DMS 273 (cell line): Measurements from ENCODE around the gene MN1.

Experiments
- DNase-seq: peaks from one replicate; lab custom pipeline; 2025; ENCODE audit not compliant: unreplicated experiment; lab: John Stamatoyannopoulos, UW

MN1 gene

DNA sequence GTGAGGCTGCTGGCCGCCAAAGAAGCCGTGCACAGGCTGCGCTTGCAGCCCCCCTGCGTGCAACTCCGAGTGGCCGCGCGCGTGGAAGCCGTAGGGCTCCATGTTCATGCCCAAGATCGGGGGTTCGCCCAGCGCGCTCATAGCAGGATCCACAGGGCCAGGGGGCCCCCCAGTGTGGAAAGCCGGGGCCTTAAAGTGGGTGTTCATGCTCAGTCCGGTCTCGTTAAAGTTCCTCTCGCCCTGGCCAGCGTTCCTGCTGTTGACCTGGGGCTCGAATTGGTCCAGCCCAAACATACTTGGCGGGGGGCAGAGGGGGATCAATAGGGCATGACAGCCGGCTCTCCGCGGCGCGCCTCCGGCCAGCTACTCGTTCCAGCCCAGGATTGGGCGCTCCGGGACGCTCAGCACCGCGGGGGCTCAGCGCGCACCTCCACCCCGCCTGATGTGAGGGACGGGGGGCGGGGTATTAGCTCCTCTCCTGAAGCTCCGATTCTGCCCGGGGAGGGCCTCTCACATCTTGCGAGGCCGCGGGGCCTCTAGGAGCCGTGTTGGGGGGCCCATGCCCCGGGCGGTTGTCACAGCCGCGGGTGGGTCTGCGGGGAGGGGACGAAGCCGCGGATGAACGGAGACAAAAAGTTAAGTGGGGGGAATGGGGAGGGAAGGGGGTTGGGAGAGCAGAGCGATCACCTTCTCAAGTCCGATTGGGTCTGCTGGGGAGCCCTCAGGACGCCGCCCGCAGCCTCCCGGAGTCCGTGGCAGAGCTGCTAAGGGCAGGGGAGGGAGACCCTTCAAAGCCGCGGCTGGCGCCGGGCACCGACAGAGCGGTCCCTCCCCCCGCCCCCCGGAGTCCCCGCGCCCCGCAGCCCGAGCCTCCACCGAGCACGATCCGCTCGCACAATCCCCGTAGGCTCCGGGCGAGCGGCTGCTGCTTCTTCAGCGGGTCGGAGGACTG lies 1.0 kb downstream of the MN1 start:
- peak; percentile 41 for DNase-seq

DNA sequence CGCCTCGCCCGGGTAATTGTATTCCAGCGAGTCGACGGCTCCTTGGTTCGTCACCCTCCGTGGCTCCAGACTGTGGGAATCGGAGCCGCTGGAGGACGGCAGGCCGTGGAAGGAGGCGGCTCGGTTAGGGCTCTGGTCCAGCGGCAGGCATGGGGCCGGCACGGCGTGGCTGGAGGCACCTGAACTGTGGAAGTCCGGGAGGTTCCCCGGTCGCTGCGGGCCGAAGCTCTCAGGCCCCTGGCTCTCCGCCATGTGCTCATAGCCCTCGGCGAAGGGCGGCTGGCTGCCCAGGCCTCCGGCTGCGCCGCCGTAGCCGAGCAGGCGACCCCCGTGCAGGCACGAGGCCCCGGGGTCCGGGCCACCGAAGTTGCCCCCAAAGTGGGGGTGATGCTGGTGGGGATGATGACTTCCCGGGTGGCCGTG lies 1.7 kb downstream of the MN1 start:
- DNase-seq: peak; percentile 44

DNA sequence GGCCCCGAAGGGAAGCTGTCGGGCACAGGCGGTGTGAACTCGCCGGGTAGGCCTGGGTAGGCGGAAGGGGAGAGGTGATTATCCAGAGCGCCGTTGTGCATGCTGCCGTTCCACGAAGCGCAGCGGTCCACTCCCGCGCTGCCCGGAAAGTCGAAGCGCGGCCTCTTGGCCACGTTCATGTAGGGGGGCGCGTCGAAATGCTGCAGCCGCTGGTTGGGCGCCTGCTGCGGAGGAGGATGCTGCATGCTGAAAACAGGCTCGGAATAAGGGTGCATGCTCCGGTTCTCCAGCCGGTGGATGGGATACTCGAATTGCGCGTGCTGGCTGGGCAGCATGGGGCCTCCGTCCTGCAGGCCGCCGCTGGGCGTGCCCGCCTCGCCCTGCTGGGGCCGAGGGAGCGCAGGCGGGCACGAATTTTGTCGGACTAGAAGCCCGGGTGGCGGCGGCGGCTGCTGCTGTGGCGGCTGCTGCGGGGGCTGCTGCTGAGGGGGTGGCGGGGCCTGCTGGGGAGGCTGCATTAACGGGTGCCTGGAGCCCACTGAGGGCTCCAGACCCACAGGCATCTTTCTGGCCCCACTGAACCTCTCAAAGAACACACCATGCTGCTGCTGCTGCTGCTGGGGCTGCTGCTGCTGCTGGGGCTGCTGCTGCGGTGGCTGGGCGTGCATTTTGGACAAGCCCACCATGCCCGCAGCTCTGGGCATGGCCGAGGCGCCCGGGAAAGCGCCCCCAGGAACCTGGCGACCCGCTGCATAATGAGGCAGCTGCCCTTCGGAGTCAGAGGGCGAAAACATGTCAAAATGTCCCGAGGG lies 2.3 kb downstream of the MN1 start:
- DNase-seq: no peak

DNA sequence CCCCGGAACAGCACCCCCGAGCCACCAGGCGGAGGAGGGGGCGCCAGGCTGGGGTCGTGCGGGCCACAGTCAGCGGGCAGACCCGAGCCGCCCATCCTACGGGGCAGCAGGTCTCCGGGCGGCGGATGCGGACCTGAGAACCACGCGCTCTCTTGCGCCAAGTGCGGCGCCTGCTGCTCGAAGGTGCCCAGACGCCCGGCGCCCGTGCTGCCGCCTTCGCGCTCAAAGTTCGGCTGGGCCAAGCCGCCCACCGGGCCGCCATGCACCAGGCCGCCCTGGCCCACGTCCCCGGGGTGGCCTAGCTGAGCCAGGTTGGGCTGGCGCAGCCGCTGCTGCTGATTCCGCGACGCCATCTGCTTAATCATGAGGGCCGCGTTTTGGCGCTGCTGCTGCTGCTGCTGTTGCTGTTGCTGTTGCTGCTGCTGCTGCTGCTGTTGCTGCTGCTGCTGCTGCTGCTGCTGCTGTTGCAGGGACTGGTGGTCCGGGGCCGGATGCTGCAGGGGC lies 3.0 kb downstream of the MN1 start:
- peak; percentile 63 for DNase-seq

DNA sequence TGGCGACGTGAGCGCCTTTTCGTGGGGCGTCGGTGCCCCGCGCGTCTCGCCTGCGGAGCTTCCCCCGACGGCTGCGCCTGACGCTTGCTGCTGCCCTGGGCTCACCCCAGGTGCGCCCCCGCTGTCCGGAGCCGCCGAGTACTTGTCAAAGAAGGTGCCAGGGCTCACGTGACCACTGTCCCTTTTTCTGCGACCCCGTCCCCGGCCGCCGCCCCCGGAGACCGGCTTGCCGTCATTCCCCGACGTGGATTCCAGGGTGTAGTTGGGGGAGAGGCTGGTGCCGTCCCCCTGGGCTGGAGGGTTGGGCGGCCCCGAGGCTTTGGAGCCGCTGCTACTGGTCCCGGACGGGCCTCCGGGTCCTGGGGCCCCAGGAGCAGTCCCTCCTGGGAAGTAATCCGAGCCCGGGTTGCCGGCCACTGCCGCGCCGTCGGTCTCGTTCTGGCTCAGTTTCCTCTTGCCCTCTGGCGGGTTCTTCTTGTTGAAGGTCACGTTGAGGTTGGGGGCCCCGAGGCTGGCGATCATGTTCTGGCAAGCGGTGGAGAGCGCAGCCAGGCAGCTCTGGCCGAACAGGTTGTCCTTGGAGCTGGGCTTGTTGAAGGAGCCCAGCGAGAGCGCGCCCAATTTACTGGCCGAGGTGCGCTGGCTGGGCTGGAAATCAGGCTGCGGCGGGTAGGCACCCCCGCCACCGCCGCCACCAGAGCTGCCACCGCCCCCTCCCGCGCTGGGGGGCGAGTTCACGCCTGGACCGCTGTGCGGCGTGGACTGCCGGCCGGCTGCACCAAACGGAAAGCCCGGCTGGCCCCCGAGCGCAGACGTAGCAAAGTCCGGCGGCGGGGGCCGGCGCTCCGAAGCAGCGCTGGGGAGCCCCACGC lies 3.8 kb downstream of the MN1 start:
- DNase-seq: no peak

GRCh38 chr22:27796829-27797519 lies 4.6 kb downstream of the MN1 start:
- no peak for DNase-seq

DNA sequence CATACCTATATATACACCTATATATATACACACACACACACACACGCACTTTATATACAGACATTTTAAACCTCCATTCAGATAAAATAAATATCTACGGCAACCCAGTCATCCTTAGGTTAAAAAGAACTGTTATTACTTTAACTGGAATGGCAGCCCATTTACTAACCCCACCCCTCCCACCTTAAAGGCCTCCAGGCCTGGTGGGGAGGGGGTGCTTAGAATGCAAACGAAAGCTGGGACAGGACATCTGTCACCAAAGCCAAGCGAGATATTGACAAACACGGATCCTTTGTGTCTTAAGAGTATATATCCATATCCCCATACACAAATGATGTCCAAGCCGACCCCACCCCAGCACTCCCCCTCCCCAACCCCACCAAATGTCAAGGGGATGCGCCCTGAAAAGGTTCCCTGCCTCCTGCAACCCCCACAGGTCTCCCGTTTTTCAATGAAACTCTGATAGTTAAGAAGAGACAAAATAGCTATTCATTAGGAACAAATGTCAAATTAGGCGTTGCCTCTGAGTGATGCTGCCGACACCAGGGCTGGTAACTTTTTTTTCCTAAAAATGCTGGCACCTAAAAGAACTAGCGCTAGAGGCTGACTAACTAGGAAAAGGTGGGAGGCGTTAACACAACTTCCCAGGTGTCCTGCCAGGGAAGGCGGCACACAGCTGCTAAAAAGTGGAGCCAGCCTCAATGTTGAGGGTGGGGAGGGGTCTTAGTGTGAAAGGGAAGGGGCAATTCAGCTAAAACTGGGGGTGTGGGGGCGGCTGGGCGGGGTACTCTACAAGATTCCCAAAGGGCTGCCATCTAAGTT lies 5.6 kb downstream of the MN1 start:
- DNase-seq: no peak

DNA sequence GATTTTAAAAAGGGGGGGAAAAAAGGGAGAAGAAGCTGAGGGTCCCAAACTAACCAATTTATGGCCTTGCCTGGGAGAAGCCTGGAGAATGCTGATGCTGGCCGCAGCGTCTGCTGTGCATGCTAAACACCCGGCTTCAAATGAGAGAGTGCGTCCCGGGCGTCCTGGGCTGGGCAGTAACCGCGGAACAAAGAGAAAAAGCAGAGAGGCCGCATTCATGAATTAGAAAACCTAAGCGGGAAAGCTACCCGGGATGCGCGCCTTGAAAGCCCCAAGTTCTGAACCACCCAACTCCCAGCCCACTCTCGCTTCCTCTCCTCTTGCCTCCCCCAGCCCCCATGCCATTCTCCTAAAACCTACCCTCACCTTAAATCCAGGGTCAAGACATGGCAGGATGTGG lies 6.5 kb downstream of the MN1 start:
- DNase-seq: no peak

DNA sequence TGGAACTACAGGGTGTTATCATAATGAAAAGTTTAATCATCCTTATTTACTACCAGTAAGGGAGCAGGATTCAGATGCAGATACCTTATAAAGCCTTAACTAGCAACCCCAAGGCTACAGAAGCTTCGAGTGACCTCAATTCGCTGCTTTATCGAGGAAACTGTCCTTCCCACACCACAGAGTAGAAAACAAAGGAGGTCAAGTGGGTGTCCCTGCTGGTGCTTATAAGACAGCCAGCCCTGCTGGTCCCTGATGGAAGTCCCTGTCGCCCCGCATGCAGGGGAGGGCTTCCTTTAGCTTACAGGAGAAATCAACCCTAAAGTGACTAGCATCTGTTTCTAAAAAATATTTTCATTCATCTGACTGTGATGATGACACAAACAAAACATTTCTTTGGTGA lies 7.3 kb downstream of the MN1 start:
- DNase-seq: no peak

GRCh38 chr22:27793576-27793975 lies 8.0 kb downstream of the MN1 start:
- no peak for DNase-seq

DNA sequence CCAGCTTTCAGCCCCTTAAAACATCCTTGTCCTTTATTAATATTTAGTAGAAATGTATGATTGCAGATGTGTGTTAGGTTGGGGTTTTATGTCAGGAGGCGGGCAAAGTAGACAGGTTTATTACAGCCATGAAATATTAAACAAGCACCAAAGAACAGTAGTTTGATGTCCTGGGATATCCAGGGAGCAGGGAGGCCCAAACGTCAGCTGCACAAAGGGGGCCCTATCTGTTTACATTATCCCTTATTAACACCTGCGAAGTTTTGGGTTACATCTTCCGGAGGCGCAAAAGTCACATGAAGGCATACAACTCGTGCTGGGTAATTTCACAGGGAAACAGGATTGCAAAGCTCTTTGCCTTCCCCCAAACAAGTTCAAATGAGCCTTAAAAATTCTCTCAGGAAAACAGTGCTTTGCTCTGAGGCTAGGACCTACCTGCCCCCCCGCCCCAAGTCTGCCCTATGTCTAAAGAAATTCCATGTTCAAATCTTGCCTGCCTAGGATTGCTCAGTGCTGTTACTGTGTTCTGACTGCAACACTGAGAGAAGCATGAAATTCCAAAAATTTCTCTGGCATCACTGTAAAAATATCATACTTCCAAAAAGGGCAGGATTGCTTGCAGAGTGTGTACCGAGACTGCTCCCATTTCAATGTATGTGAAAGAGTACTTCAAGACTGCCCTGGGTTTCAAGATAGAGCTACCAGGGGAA lies 8.9 kb downstream of the MN1 start:
- no peak for DNase-seq

- DNase-seq: no peak
Observed at GRCh38 chr22:27791859-27792241, 9.7 kb downstream of the MN1 start.

- DNase-seq: no peak
Observed at GRCh38 chr22:27791159-27791858, 10.2 kb downstream of the MN1 start.

DNA sequence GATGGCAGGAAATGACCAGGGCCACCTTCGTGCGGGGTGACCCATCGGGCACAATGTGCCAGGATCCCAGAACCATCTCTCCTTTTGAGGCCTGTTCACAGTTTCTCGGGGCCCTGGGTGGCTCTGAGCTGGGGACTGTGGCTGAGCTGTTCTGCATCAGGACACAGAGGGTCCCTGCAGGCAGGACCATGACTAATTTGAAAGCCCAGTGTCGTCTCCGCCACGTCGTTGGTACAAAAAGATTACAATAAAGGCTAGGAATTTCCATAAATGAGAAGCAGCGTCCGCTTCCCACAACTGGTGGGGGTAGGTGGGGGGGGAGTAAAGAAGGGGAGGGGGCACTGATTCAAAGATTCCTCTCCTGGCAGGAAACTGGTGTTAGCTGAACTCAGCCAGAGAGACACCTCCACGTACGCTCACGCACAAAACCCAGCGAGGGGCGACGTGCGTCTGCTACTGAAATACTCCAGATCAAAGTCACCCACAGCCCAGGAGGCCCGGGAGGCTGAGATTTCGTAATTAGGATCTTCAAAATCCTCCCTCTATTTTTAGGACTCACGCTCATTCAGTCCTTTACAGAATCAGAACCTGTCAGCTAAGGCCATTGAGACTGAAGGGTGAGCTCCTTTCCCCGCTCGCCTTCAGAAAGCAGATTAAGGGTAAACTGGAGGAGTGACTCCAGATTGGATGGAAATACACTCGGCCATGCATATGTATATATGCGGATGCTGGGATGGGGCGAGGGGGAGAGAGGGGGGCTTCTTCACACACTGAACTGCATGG lies 11.0 kb downstream of the MN1 start:
- DNase-seq: no peak

DNA sequence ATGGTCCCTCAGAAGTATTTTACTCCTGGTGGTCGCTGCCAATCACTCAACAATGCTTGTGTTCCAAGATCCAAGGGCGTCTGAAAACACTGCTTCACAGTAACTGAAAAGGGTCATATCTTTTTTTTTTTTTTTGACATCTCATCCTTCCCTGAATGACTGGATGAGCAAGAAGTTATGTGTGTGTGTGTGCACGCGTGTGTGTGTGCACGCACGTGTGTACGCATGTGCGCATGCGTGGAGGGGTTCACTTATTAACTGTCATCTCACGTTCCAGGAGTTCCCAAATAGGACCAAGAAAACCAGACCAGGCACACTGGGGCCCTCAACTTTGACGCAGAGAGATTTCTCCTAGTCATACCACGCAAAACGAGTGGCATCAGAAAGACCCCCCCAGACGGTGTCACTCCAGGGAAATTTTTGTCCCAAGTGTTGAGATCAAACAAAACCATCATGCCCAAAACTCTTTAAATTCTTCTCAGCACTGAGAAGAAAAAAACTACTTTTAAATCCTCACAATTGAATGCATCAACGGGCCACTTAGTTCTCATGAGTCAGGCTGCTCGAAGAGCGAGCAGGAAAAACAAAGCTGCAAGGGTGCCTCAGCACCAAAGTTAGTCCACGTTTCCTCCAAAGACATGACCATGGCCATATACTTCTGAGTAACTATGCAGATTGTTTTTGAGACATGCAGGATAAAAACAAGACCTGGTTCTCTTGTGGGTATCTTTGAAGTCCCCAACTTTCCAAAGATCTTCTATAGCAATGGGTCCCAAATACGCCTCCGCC lies 12.9 kb downstream of the MN1 start:
- DNase-seq: no peak

DNA sequence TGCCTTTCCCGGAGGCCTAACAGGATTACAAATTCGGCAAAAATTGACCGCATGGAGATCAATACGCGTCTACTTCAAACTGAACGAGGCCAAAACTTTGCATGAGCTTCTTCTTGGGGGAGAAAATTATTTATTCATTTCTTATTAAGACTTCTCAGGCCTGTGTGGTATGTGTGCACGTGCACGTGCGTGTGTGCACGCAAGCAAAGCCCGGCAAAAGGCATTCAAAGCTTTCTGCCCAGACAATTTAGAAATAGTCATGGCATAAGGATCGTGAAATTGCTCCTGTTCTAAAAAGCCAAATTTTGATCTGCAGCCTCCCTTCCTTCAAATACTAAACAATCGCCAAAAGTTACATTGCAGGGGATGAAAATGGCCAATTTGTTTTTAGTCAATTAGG lies 14.6 kb downstream of the MN1 start:
- DNase-seq: no peak
